CD14-positive monocyte (primary cell): ENCODE measurements around the gene TGFB2. TPM values are rescaled to one million over a fixed set of nuclear protein-coding genes. Genes with fewer than 3 reads are reported as not detected.

Source experiments
- DNase-seq, 3 donors: peaks; one replicate each; pipeline ENCODE4 v3.0.0-alpha.2; 2011 to 2022
- H2AFZ ChIP-seq: 2 replicates; pipeline ENCODE4 v1.6.0; 2012; ENCODE audit warnings: mild to moderate bottlenecking, low read depth, low read length, inconsistent platforms; ENCODE audit not compliant: insufficient read depth, poor library complexity, severe bottlenecking
- H3K27ac ChIP-seq, 2 donors: 1 replicate in 1 of 2; 2 replicates in 1 of 2; pipeline ENCODE4 v1.5.1; 2012 to 2013; ENCODE audit warnings: low read length in 2 of 2, control low read depth in 1 of 2, inconsistent platforms in 1 of 2, low read depth in 1 of 2, mild to moderate bottlenecking in 1 of 2
- H3K27me3 ChIP-seq, 2 donors: one replicate each; pipeline versions ENCODE4 v1.6.0 to v1.6.1; 2011 to 2013; ENCODE audit warnings: low read length in 2 of 2; ENCODE audit not compliant: control insufficient read depth in 2 of 2, insufficient read depth in 2 of 2
- H3K36me3 ChIP-seq, 2 donors: replicated peaks in 1 of 2; 1 replicate in 1 of 2; 2 replicates in 1 of 2; pipeline versions ENCODE4 v1.5.1 to v1.6.1; 2012 to 2013; ENCODE audit warnings: low read length in 2 of 2, control low read depth in 1 of 2, inconsistent platforms in 1 of 2, mild to moderate bottlenecking in 1 of 2; ENCODE audit not compliant: insufficient read depth in 2 of 2, control insufficient read depth in 1 of 2
- H3K4me1 ChIP-seq, 2 donors: 1 replicate in 1 of 2; 2 replicates in 1 of 2; pipeline versions ENCODE4 v1.5.1 to v1.6.1; 2012 to 2013; ENCODE audit warnings: low read length in 2 of 2, control low read depth in 1 of 2, inconsistent platforms in 1 of 2, mild to moderate bottlenecking in 1 of 2, moderate library complexity in 1 of 2; ENCODE audit not compliant: insufficient read depth in 2 of 2, control insufficient read depth in 1 of 2
- H3K4me2 ChIP-seq: replicated peaks from 2 replicates; pipeline ENCODE3; 2012; ENCODE audit warnings: low read length, moderate library complexity, mild to moderate bottlenecking; ENCODE audit not compliant: poor library complexity, severe bottlenecking; ENCODE audit errors: extremely low read depth
- H3K4me3 ChIP-seq, 3 experiments: fragments of 200-600 bp in 1 of 3; sonication (generic) in 1 of 3; replicated peaks in 1 of 3; 1 replicate in 2 of 3; 2 replicates in 1 of 3; pipeline ENCODE4 v1.5.1; 2011 to 2013; ENCODE audit warnings: low read length in 3 of 3, mild to moderate bottlenecking in 3 of 3, control low read depth in 2 of 3, low read depth in 2 of 3, inconsistent platforms in 1 of 3, moderate library complexity in 1 of 3
- H3K79me2 ChIP-seq: 2 replicates; pipeline ENCODE4 v1.6.0; 2012; ENCODE audit warnings: mild to moderate bottlenecking, control low read depth, inconsistent platforms, low read length, moderate library complexity; ENCODE audit not compliant: insufficient read depth
- H3K9ac ChIP-seq: 2 replicates; pipeline ENCODE4 v1.6.0; 2017; ENCODE audit warnings: low read length, mild to moderate bottlenecking; ENCODE audit not compliant: insufficient read depth, poor library complexity, severe bottlenecking
- H3K9me3 ChIP-seq, 2 donors: replicated peaks in 1 of 2; 1 replicate in 1 of 2; 2 replicates in 1 of 2; pipeline versions ENCODE4 v1.5.1 to v1.6.1; 2012 to 2013; ENCODE audit warnings: low read length in 2 of 2, control low read depth in 1 of 2; ENCODE audit not compliant: control insufficient read depth in 1 of 2, insufficient read depth in 1 of 2
- H4K20me1 ChIP-seq: 2 replicates; pipeline ENCODE4 v1.6.0; 2012; ENCODE audit warnings: mild to moderate bottlenecking, low read length, control low read depth, moderate library complexity; ENCODE audit not compliant: insufficient read depth
- H3K27ac Mint-ChIP-seq, 7 donors: one replicate each; pipeline ENCODE4 v1.8.0; 2020; ENCODE audit warnings: mild to moderate bottlenecking in 7 of 7, mixed read lengths in 7 of 7, moderate library complexity in 6 of 7, inconsistent platforms in 2 of 7
- H3K27me3 Mint-ChIP-seq, 3 donors: one replicate each; pipeline ENCODE4 v1.8.0; 2021 to 2022; ENCODE audit warnings: low read depth in 3 of 3, mild to moderate bottlenecking in 3 of 3, mixed read lengths in 3 of 3, moderate library complexity in 3 of 3, inconsistent platforms in 1 of 3
- H3K36me3 Mint-ChIP-seq, 2 donors: one replicate each; pipeline ENCODE4 v1.8.0; 2020; ENCODE audit warnings: mixed read lengths in 2 of 2, inconsistent platforms in 1 of 2, mild to moderate bottlenecking in 1 of 2
- H3K4me1 Mint-ChIP-seq: one replicate; pipeline ENCODE4 v1.8.0; 2020; ENCODE audit warnings: mild to moderate bottlenecking, mixed read lengths
- H3K4me3 Mint-ChIP-seq, 2 donors: one replicate each; pipeline ENCODE4 v1.8.0; 2020; ENCODE audit warnings: mild to moderate bottlenecking in 2 of 2, mixed read lengths in 2 of 2, moderate library complexity in 1 of 2
- H3K9me3 Mint-ChIP-seq, 7 donors: one replicate each; pipeline ENCODE4 v1.8.0; 2020 to 2022; ENCODE audit warnings: mixed read lengths in 7 of 7, mild to moderate bottlenecking in 6 of 7, moderate library complexity in 6 of 7, inconsistent platforms in 2 of 7
- CTCF ChIP-seq: fragments of 200-600 bp; IDR thresholded peaks from one replicate; pipeline ENCODE4 v1.8.0; 2022; ENCODE audit warnings: antibody characterized with exemption, mild to moderate bottlenecking
- WGBS: methylation state at CpG from one replicate; pipeline ENCODE4 v1.1.5; 2013; ENCODE audit warnings: missing lambda C conversion rate; ENCODE audit not compliant: insufficient coverage; 5-methylcytosine and 5-hydroxymethylcytosine counted together
- intact Hi-C, 2 donors: fragments of 100-400 bp; cut with micrococcal nuclease; formaldehyde crosslinking; loops; one replicate each; pipeline versions ENCODE4 v1.15.0 to v1.15.1; 2023
- polyA plus RNA-seq, 3 donors: library from polyadenylated mRNA; depleted of rRNA in 1 of 3; unstranded in 2 of 3; stranded (reverse) in 1 of 3; fragments of 300-500 nt in 2 of 3; fragments of >200 nt in 1 of 3; fragmentation: Illumina TruSeq in 2 of 3; gene quantifications; 1 replicate in 2 of 3; 2 replicates in 1 of 3; pipeline ENCODE4 v1.2.3, GENCODE V29; 2012 to 2021

TGFB2 gene
- polyA plus RNA-seq, 3 donors = 0.01 TPM; not detected in 2

DNA sequence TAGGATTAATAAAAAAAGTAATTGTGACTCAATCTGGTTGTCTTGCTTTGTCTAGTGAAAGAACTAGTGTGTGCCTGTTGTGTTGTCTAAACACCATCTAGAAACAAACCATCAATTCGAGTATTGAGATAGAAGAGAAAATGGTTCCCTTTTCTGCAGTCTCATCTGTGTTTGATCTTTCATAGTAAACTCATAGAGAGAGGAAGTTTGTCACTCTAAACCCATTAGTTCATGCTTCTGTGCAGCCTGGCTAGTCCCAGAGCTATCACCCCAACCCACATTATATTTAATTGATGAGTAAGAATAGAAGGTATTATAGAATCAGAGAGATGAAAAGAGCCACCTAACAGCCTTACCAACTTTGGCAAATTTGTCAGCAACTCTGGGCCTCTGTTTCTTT is 99.5 kb downstream of the TGFB2 start:
- Histone ChIP-seq H3K9ac (no peak overlapping the region), H3K4me1 (no peaks in the 10 kb centered on the region), H3K27ac (no peak overlapping the region), H3K4me2 (no peak overlapping the region), H3K9me3 (no peaks in the 10 kb centered on the region), H2AFZ (no peak overlapping the region), H3K36me3 (no peaks in the 10 kb centered on the region), H3K27me3 (peaks cover 0 to 2% of the 10 kb centered on the region in 2 donors), H3K4me3 (no peak overlapping the region), H3K79me2 (no peaks in the 10 kb centered on the region), H4K20me1 (no peaks in the 10 kb centered on the region)
- no CpG with 5 or more reads among the region's 1 CpG for WGBS
- Mint-ChIP-seq H3K36me3 (no peaks in the 10 kb centered on the region), H3K27me3 (peaks cover 5 to 7% (median 5%) of the 10 kb centered on the region in 3 donors), H3K4me3 (no peak overlapping the region), H3K27ac (no peak overlapping the region), H3K4me1 (no peaks in the 10 kb centered on the region), H3K9me3 (peaks cover 0 to 5% (median 2%) of the 10 kb centered on the region in 7 donors)
- intact Hi-C loops = no loop called here
- no peak for TF ChIP-seq CTCF
- no peak for DNase-seq

- H3K4me3 ChIP-seq = no peak overlapping the region
- no peak overlapping the region for H3K27ac Mint-ChIP-seq
- peaks cover 0 to 5% (median 3%) of the 10 kb centered on the region in 7 donors for H3K9me3 Mint-ChIP-seq
- H3K27me3 Mint-ChIP-seq = peaks cover 7% of the 10 kb centered on the region in 3 donors
- TF ChIP-seq CTCF = no peak
- no peaks in the 10 kb centered on the region for H3K79me2 ChIP-seq
- H3K27me3 ChIP-seq = peaks cover 1 to 2% of the 10 kb centered on the region in 2 donors
- H3K4me1 Mint-ChIP-seq = no peaks in the 10 kb centered on the region
- no CpG with 5 or more reads among the region's 7 CpGs for WGBS
- H3K27ac ChIP-seq = no peak overlapping the region
- H3K4me3 Mint-ChIP-seq = no peak overlapping the region
- H3K36me3 ChIP-seq = no peaks in the 10 kb centered on the region
- H3K9ac ChIP-seq = no peak overlapping the region
- H3K4me1 ChIP-seq = no peaks in the 10 kb centered on the region
- no peak overlapping the region for H2AFZ ChIP-seq
- H3K9me3 ChIP-seq = no peaks in the 10 kb centered on the region
- H3K4me2 ChIP-seq = no peak overlapping the region
- no peaks in the 10 kb centered on the region for H4K20me1 ChIP-seq
- no peaks in the 10 kb centered on the region for H3K36me3 Mint-ChIP-seq
- DNase-seq = no peak
- intact Hi-C loops = no loop called here
Measured at GRCh38 chr1:218447010-218447689, 102.0 kb downstream of the TGFB2 start.
